ENCODE results near the gene ZBTB1. TPM values are rescaled to one million over a fixed set of nuclear protein-coding genes. Genes with fewer than 3 reads are reported as not detected.

Gene ZBTB1
- total RNA-seq, 2 donors from 2014 or later: 18.5 to 21.2 TPM

GRCh38 chr14:64520699-64521098 lies 16.1 kb downstream of the ZBTB1 start:
- Histone ChIP-seq H3K4me1 (no peaks in the 10 kb centered on the region), H3K9me3 (no peaks in the 10 kb centered on the region), H3K4me3 (no peak overlapping the region), H3K36me3 (peaks cover 14% of the 10 kb centered on the region), H3K27ac (no peak overlapping the region), H3K27me3 (no peaks in the 10 kb centered on the region)
- DNase-seq (ENCODE audit: low spot score): no peak
- TF ChIP-seq, protein P1, sequence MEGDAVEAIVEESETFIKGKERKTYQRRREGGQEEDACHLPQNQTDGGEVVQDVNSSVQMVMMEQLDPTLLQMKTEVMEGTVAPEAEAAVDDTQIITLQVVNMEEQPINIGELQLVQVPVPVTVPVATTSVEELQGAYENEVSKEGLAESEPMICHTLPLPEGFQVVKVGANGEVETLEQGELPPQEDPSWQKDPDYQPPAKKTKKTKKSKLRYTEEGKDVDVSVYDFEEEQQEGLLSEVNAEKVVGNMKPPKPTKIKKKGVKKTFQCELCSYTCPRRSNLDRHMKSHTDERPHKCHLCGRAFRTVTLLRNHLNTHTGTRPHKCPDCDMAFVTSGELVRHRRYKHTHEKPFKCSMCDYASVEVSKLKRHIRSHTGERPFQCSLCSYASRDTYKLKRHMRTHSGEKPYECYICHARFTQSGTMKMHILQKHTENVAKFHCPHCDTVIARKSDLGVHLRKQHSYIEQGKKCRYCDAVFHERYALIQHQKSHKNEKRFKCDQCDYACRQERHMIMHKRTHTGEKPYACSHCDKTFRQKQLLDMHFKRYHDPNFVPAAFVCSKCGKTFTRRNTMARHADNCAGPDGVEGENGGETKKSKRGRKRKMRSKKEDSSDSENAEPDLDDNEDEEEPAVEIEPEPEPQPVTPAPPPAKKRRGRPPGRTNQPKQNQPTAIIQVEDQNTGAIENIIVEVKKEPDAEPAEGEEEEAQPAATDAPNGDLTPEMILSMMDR (IDR thresholded peaks at IDR 0.05): no peak

DNA sequence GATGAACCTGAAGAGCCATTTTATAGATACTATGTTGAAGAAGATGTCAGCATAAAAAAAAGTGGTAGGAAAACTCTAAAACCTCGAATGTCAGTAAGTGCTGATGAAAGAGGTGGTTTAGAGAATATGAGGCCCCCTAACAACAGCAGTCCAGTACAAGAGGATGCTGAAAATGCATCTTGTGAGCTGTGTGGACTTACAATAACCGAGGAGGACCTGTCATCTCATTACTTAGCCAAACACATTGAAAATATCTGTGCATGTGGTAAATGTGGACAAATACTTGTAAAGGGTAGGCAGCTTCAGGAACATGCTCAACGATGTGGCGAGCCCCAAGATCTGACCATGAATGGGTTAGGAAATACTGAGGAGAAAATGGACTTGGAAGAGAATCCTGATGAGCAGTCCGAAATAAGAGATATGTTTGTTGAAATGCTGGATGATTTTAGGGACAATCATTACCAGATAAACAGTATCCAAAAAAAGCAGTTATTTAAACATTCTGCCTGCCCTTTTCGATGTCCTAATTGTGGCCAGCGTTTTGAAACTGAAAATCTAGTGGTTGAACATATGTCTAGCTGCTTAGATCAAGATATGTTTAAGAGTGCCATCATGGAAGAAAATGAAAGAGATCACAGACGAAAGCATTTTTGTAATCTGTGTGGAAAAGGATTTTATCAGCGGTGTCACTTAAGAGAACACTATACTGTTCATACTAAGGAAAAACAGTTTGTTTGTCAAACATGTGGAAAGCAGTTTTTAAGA lies 18.2 kb downstream of the ZBTB1 start:
- Histone ChIP-seq H3K27ac (no peak overlapping the region), H3K36me3 (peaks cover 14% of the 10 kb centered on the region)
- TF ChIP-seq, protein P1 (IDR thresholded peaks at IDR 0.05): no peak

GRCh38 chr14:64525354-64525753 lies 20.8 kb downstream of the ZBTB1 start:
- no peaks in the 10 kb centered on the region for H3K4me1 ChIP-seq
- no peak overlapping the region for H3K27ac ChIP-seq
- TF ChIP-seq, protein P1 (IDR thresholded peaks at IDR 0.05): no peak
- no peaks in the 10 kb centered on the region for H3K27me3 ChIP-seq
- H3K9me3 ChIP-seq: no peaks in the 10 kb centered on the region
- H3K36me3 ChIP-seq: peaks cover 14% of the 10 kb centered on the region
- DNase-seq (ENCODE audit: low spot score): no peak
- H3K4me3 ChIP-seq: no peak overlapping the region

More for the DNA sequence above, 18.2 kb downstream of the ZBTB1 start:
- Histone ChIP-seq H3K27me3 (no peaks in the 10 kb centered on the region), H3K4me1 (no peaks in the 10 kb centered on the region), H3K9me3 (no peaks in the 10 kb centered on the region), H3K4me3 (no peak overlapping the region)
- DNase-seq (ENCODE audit: low spot score): no peak

DNA sequence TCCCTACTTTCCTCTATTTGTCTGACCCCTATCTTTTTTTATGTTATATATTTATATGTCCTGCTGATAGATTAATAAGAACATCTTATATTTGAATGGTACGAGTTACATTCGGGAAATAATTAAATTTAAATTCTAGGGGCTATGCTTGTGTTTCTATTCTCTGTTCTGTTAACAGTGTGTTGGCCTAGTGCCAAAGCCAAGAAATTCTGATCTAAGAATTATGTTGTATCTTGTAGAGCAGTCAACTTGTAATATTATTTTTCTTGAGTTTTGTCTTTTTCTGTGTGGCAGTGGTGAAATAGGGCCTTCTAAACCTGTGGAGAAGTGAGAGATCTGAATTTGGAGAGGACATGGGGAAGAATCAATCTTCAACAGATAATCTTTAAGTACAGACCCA lies 27.0 kb downstream of the ZBTB1 start:
- Histone ChIP-seq H3K27ac (no peak overlapping the region), H3K4me1 (no peaks in the 10 kb centered on the region), H3K9me3 (no peaks in the 10 kb centered on the region), H3K36me3 (no peaks in the 10 kb centered on the region), H3K27me3 (no peaks in the 10 kb centered on the region), H3K4me3 (no peak overlapping the region)
- TF ChIP-seq, protein P1 (IDR thresholded peaks at IDR 0.05): no peak
- no peak for DNase-seq (ENCODE audit: low spot score)

- H3K27ac ChIP-seq: no peak overlapping the region
- no peak overlapping the region for H3K4me3 ChIP-seq
- H3K9me3 ChIP-seq: no peaks in the 10 kb centered on the region
- TF ChIP-seq, protein P1 (IDR thresholded peaks at IDR 0.05): no peak
- DNase-seq (ENCODE audit: low spot score): no peak
- no peaks in the 10 kb centered on the region for H3K27me3 ChIP-seq
- peaks cover 0 to 19% of the 10 kb centered on the region in 2 donors for H3K4me1 ChIP-seq
- H3K36me3 ChIP-seq: no peaks in the 10 kb centered on the region
Measured at GRCh38 chr14:64536488-64537245, 32.1 kb downstream of the ZBTB1 start.

Measured in right atrium auricular region (tissue), 2 donors.